Kidney (tissue), 14 donors: ENCODE results near the gene THADA. TPM values are rescaled to one million over a fixed set of nuclear protein-coding genes. Genes with fewer than 3 reads are reported as not detected.

Source experiments
- DNase-seq, 5 donors: peaks; one replicate each; pipeline ENCODE4 v3.0.0-alpha.2; 2013 to 2020
- FAIRE-seq: peaks from 2 replicates; lab custom pipeline; 2012; peaks lifted over from hg19 to GRCh38; lab: Jason Lieb, UNC
- H3K27ac ChIP-seq, 2 donors: one replicate each; pipeline ENCODE4 v1.7.0; 2013; ENCODE audit warnings: low read depth in 2 of 2, low read length in 2 of 2, inconsistent platforms in 1 of 2
- H3K27me3 ChIP-seq: one replicate; pipeline ENCODE4 v1.7.1; 2013; ENCODE audit warnings: low read length, inconsistent platforms; ENCODE audit not compliant: control insufficient read depth, insufficient read depth
- H3K36me3 ChIP-seq, 3 donors: one replicate each; pipeline versions ENCODE4 v1.7.0 to v1.7.1; 2013; ENCODE audit warnings: low read length in 3 of 3, control low read depth in 1 of 3, inconsistent platforms in 1 of 3; ENCODE audit not compliant: insufficient read depth in 3 of 3, control insufficient read depth in 2 of 3
- H3K4me1 ChIP-seq, 3 donors: one replicate each; pipeline versions ENCODE4 v1.7.0 to v1.7.1; 2013; ENCODE audit warnings: low read length in 3 of 3, inconsistent platforms in 1 of 3, low read depth in 1 of 3; ENCODE audit not compliant: control insufficient read depth in 2 of 3, insufficient read depth in 2 of 3
- H3K4me3 ChIP-seq, 3 donors: one replicate each; pipeline versions ENCODE4 v1.7.0 to v1.8.1; 2013; ENCODE audit warnings: low read length in 3 of 3, control low read depth in 1 of 3, inconsistent platforms in 1 of 3
- H3K9ac ChIP-seq, 3 donors: one replicate each; pipeline versions ENCODE4 v1.7.0 to v1.7.1; 2013; ENCODE audit warnings: low read length in 3 of 3, control low read depth in 1 of 3, inconsistent platforms in 1 of 3
- H3K9me3 ChIP-seq, 3 donors: one replicate each; pipeline versions ENCODE4 v1.7.0 to v1.7.1; 2013; ENCODE audit warnings: low read length in 3 of 3, control low read depth in 1 of 3, inconsistent platforms in 1 of 3; ENCODE audit not compliant: control insufficient read depth in 2 of 3, insufficient read depth in 1 of 3
- intact Hi-C: fragments of 100-400 bp; cut with DNase I; formaldehyde crosslinking; loops from one replicate; pipeline ENCODE4 v1.11.1; 2022
- polyA plus RNA-seq: library from polyadenylated mRNA; stranded (reverse); fragments of 350-450 nt; fragmentation: Illumina TruSeq; extraction: RNeasy Lipid Tissue Mini Kit (QIAGEN cat#74804); gene quantifications from one replicate; pipeline ENCODE4 v1.2.3, GENCODE V29; 2014; ENCODE audit warnings: low read depth, low replicate concordance; ENCODE audit not compliant: insufficient read depth
- total RNA-seq: library from RNA; stranded (reverse); fragmentation: NEBNext Ultra II Directional; extraction: Animal tissue kit (Norgen Biotek cat#: 25700); gene quantifications from one replicate; pipeline ENCODE4 v1.2.1, GENCODE V29; 2021
- TF ChIP-seq, protein P1 (sequence below): IDR thresholded peaks from 3 replicates; pipeline ENCODE4 v1.5.1; 2012; ENCODE audit warnings: mild to moderate bottlenecking, moderate library complexity, borderline replicate concordance; ENCODE audit not compliant: insufficient read depth; ENCODE audit errors: extremely low read depth
- donor health status: control.
- donor health status: control.
- donor health status: control.
- donor health status: control.
- donor health status: control.
- donor health status: DM: yes; HTN: yes; CAD: no.
- donor health status: Normal renal cell carcinoma (clear cell type).

The THADA gene
- total and polyA plus RNA-seq, 2 donors from 2014 or later = 21.4 to 45.1 TPM

DNA sequence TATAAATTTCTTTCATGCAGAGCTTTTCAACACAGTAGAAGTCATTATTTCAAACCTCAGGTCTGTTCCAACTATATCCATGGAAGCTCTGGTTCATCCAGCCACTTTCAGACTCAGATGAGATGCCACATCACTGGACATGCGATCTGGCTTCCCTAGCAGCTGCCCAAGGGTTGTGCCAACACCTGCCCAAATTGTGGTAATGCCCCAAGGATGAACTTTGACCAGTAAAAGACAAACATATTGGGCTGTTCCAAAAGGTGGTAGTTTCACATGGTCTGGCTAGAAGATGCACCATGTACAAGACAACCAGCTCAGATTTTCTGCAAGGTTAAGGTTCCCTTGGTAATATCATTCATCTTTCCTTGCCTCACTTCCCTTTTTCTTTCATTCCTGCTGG, 101.9 kb downstream of the THADA start:
- TF ChIP-seq, protein P1, sequence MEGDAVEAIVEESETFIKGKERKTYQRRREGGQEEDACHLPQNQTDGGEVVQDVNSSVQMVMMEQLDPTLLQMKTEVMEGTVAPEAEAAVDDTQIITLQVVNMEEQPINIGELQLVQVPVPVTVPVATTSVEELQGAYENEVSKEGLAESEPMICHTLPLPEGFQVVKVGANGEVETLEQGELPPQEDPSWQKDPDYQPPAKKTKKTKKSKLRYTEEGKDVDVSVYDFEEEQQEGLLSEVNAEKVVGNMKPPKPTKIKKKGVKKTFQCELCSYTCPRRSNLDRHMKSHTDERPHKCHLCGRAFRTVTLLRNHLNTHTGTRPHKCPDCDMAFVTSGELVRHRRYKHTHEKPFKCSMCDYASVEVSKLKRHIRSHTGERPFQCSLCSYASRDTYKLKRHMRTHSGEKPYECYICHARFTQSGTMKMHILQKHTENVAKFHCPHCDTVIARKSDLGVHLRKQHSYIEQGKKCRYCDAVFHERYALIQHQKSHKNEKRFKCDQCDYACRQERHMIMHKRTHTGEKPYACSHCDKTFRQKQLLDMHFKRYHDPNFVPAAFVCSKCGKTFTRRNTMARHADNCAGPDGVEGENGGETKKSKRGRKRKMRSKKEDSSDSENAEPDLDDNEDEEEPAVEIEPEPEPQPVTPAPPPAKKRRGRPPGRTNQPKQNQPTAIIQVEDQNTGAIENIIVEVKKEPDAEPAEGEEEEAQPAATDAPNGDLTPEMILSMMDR = no peak
- FAIRE-seq (no peak), DNase-seq (no peak)
- no peaks in the 10 kb centered on the region for H3K27me3 ChIP-seq
- no peak overlapping the region for H3K9ac ChIP-seq
- no peaks in the 10 kb centered on the region for H3K9me3 ChIP-seq
- H3K4me1 ChIP-seq = no peaks in the 10 kb centered on the region
- no peak overlapping the region for H3K27ac ChIP-seq
- peaks cover 0 to 6% (median 0%) of the 10 kb centered on the region in 3 donors for H3K36me3 ChIP-seq
- intact Hi-C loops = no loop called here
- H3K4me3 ChIP-seq = no peak overlapping the region

DNA sequence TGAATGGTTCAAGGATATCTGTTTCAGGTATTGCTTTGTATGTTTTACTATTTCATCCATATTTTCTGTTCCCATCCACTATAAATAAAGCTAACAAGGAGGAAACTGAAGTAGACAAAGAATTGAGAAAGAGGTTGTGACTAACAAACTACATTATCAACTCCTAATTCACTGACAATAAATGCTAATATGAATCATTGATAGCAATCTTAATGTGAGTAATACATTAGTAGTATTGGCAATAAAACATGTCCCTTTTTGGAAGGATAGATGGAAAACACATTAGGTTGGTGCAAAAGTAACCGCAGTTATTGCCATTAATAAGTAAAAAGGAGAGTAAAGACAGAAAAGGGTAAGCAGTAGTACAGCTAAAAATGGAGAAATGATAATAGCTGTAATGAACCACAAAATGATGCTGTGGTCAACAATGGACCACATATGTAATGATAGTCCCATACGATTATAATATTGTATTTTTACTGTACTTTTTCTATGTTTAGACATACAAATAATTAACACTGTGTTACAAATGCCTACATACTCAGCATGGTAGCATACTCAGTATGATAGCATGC, 104.7 kb downstream of the THADA start:
- intact Hi-C loops = no loop called here
- Histone ChIP-seq H3K27ac (no peak overlapping the region), H3K9me3 (no peaks in the 10 kb centered on the region), H3K27me3 (no peaks in the 10 kb centered on the region), H3K9ac (no peak overlapping the region), H3K4me1 (peaks cover 0 to 3% (median 0%) of the 10 kb centered on the region in 3 donors), H3K36me3 (no peaks in the 10 kb centered on the region), H3K4me3 (no peak overlapping the region)
- TF ChIP-seq, protein P1 = no peak
- no peak for DNase-seq
- FAIRE-seq = no peak

DNA sequence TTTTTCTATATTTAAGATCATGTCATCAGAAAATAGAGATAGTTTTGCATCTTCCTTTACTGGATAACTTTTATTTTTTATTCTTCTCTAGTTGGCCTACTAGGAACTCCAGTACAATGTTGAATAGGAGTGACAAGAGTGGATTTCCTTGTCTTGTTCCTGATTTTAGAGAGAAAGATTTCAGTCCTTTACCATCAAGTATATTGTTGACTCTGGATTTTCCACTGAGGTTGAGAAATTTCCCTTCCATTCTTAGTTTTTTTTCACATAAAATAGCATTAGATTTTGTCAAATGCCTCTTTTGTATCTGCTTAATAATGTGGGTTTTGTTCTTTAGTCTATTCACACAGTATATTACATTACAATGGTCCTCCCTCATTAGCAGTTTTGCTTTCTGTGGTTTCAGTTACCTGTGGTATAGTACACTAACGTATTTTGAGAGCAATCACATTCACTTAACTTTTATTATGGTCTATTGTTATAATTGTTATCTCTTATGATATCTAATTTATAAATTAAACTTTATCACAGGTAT, 105.5 kb downstream of the THADA start:
- no peak for FAIRE-seq
- no peaks in the 10 kb centered on the region for H3K36me3 ChIP-seq
- H3K4me3 ChIP-seq = no peak overlapping the region
- peaks cover 0 to 3% (median 0%) of the 10 kb centered on the region in 3 donors for H3K4me1 ChIP-seq
- TF ChIP-seq, protein P1 = no peak
- no peaks in the 10 kb centered on the region for H3K27me3 ChIP-seq
- H3K9ac ChIP-seq = no peak overlapping the region
- intact Hi-C loops = no loop called here
- DNase-seq = no peak
- H3K9me3 ChIP-seq = no peaks in the 10 kb centered on the region
- H3K27ac ChIP-seq = no peak overlapping the region
